A673 (cell line): ENCODE measurements around the gene PDLIM1. TPM values are rescaled to one million over a fixed set of nuclear protein-coding genes. Genes with fewer than 3 reads are reported as not detected.

ENCODE experiments used
- BruUV-seq: library from RNA; stranded (reverse); fragments of 400-500 nt; replicated peaks from 2 replicates; lab custom pipeline; 2021; lab: Mats Ljungman, UMichigan
- CTCF ChIA-PET: fragments of 300-600 bp; sonication (Branson Sonifier 250); formaldehyde crosslinking; loops from one replicate; lab custom pipeline; 2022; ENCODE audit warnings: antibody characterized with exemption; lab: Charles Lee
- POLR2A ChIA-PET: fragments of 300-600 bp; sonication (Branson Sonifier 250); formaldehyde crosslinking; loops from one replicate; lab custom pipeline; 2022; ENCODE audit warnings: antibody characterized with exemption; ENCODE audit not compliant: low non-redundant PET; lab: Charles Lee
- DNase-seq: peaks from one replicate; pipeline ENCODE4 v3.0.0-alpha.2; 2015; ENCODE audit warnings: low spot score
- H3K27ac ChIP-seq: fragments of 200-600 bp; sonication (generic); 2 replicates; pipeline ENCODE4 v1.5.1; 2016; ENCODE audit warnings: mixed run types, low read depth, mild to moderate bottlenecking, mixed read lengths, antibody characterized with exemption, low read length; ENCODE audit not compliant: poor library complexity, severe bottlenecking
- H3K27me3 ChIP-seq: fragments of 200-600 bp; sonication (generic); replicated peaks from 2 replicates; pipeline ENCODE4 v1.6.1; 2017; ENCODE audit warnings: mixed run types, low read depth, mild to moderate bottlenecking, mixed read lengths, antibody characterized with exemption, low read length; ENCODE audit not compliant: insufficient read depth, poor library complexity
- H3K36me3 ChIP-seq: fragments of 200-600 bp; sonication (generic); 2 replicates; pipeline ENCODE4 v1.6.1; 2016; ENCODE audit warnings: mixed run types, mild to moderate bottlenecking, mixed read lengths, antibody characterized with exemption, low read length; ENCODE audit not compliant: insufficient read depth, poor library complexity, severe bottlenecking
- H3K4me1 ChIP-seq: fragments of 200-600 bp; sonication (generic); 2 replicates; pipeline ENCODE4 v1.6.1; 2017; ENCODE audit warnings: mixed run types, mild to moderate bottlenecking, mixed read lengths, antibody characterized with exemption, low read length; ENCODE audit not compliant: insufficient read depth, poor library complexity, severe bottlenecking
- H3K4me3 ChIP-seq: fragments of 200-600 bp; sonication (generic); 2 replicates; pipeline ENCODE4 v1.5.1; 2016; ENCODE audit warnings: low read depth, mixed run types, mild to moderate bottlenecking, mixed read lengths, low read length; ENCODE audit not compliant: poor library complexity, severe bottlenecking
- H3K9me3 ChIP-seq: fragments of 200-600 bp; sonication (generic); 2 replicates; pipeline ENCODE4 v1.6.1; 2016; ENCODE audit warnings: mixed run types, low read depth, mild to moderate bottlenecking, mixed read lengths, antibody characterized with exemption, low read length; ENCODE audit not compliant: poor library complexity, severe bottlenecking
- CTCF ChIP-seq: fragments of 300-800, 200-600 bp; sonication (generic); conservative IDR thresholded peaks from 2 replicates; pipeline ENCODE4 v1.5.1; 2017; ENCODE audit warnings: low read depth, mild to moderate bottlenecking, antibody characterized with exemption, low read length, moderate library complexity, mixed read lengths
- EZH2 ChIP-seq: fragments of 200-600 bp; sonication (generic); IDR thresholded peaks from 2 replicates; pipeline ENCODE4 v1.6.1; 2017; ENCODE audit warnings: borderline replicate concordance, low read depth, mild to moderate bottlenecking, mixed read lengths, antibody characterized with exemption, low read length; ENCODE audit not compliant: poor library complexity, severe bottlenecking
- intact Hi-C: fragments of 100-400 bp; cut with micrococcal nuclease; formaldehyde crosslinking; loops from one replicate; pipeline ENCODE4 v1.10.0; 2022; ENCODE audit not compliant: unreplicated experiment
- total RNA-seq: library from RNA; stranded (reverse); gene quantifications from 2 replicates; pipeline ENCODE4 v1.2.3, GENCODE V29; 2021

Gene PDLIM1
- total RNA-seq, 1 experiment from 2014 or later: 0.32 TPM

GRCh38 chr10:95264227-95265051, 26.4 kb downstream of the PDLIM1 start:
- no peak for TF ChIP-seq CTCF
- no peak for TF ChIP-seq EZH2
- H3K27ac ChIP-seq: no peak overlapping the region
- POLR2A ChIA-PET: interaction anchor here (0.6 kb wide), 1 partner anchor 101 kb away, joined by 8 read pairs; no protein-coding TSS in a partner anchor
- intact Hi-C loops: no loop called here
- peaks cover 4% of the 10 kb centered on the region for H3K27me3 ChIP-seq
- DNase-seq: no peak
- no peaks in the 10 kb centered on the region for H3K4me1 ChIP-seq
- H3K4me3 ChIP-seq: no peak overlapping the region
- H3K9me3 ChIP-seq: no peaks in the 10 kb centered on the region
- CTCF ChIA-PET: interaction anchor here (0.6 kb wide), 1 partner anchor 19 kb away, joined by 6 read pairs; no protein-coding TSS in a partner anchor
- BruUV-seq: no TSS peak
- no peaks in the 10 kb centered on the region for H3K36me3 ChIP-seq

GRCh38 chr10:95263864-95264226, 27.0 kb downstream of the PDLIM1 start:
- Histone ChIP-seq H3K27ac (no peak overlapping the region), H3K9me3 (no peaks in the 10 kb centered on the region), H3K4me1 (no peaks in the 10 kb centered on the region), H3K4me3 (no peak overlapping the region), H3K27me3 (peaks cover 4% of the 10 kb centered on the region), H3K36me3 (no peaks in the 10 kb centered on the region)
- ChIA-PET CTCF (no interaction called here), POLR2A (no interaction called here)
- intact Hi-C loops: no loop called here
- DNase-seq: no peak
- no peak for TF ChIP-seq CTCF
- no peak for TF ChIP-seq EZH2
- BruUV-seq: no TSS peak

DNA sequence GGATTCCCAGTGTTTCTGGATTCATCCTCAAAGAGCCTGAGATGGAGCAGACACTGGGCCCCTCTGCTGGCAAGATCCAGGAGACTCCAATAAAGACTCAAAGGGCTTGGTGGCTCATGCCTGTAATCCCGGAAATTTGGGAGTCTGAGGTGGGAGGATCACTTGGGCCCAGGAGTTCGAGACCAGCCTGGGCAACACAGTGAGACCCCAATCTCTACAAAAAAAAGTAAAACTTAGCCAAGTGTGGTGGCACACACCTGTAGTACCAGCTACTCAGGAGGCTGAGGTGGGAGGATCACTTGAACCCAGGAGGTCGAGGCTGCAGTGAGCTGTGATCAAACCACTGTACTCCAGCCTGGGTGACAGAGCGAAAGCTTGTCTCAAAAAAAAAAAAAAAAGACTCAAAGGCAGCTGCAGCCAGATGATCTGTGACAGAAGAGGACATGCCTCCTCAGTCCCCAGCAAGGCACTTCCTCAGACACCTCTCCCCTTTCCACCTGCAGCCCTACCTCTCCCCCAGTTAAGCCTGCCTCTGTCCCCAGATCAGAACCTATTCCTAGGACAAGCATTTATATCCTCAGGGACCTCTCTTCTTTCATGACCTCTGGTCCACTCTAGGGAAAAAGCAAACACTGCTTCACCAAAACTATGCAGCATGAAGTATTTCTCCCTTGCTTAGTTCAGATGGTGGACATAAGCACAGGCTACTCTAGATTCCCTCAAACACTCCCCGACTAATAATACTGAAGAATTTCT, 27.9 kb downstream of the PDLIM1 start:
- intact Hi-C loops: no loop called here
- no peak overlapping the region for H3K27ac ChIP-seq
- no peak for DNase-seq
- no TSS peak for BruUV-seq
- peaks cover 4% of the 10 kb centered on the region for H3K27me3 ChIP-seq
- no peaks in the 10 kb centered on the region for H3K4me1 ChIP-seq
- no peak overlapping the region for H3K4me3 ChIP-seq
- CTCF ChIA-PET: interaction anchor here (0.6 kb wide), 1 partner anchor 833 kb away, joined by 6 read pairs; no protein-coding TSS in a partner anchor
- TF ChIP-seq CTCF (no peak), EZH2 (no peak)
- POLR2A ChIA-PET: no interaction called here
- H3K36me3 ChIP-seq: no peaks in the 10 kb centered on the region
- H3K9me3 ChIP-seq: no peaks in the 10 kb centered on the region
